ELF-1 (cell line): Measurements from ENCODE around the gene SYNPO2.
"Not testable (repeated sequence)": the region's sequence is repeated elsewhere in the genome, so short reads cannot be mapped to it uniquely, and the experiment has no call there.

Source experiments
- DNase-seq: peaks from one replicate; pipeline ENCODE4 v3.0.0-alpha.2; 2016; ENCODE audit warnings: low read depth, low spot score

SYNPO2 gene

DNA sequence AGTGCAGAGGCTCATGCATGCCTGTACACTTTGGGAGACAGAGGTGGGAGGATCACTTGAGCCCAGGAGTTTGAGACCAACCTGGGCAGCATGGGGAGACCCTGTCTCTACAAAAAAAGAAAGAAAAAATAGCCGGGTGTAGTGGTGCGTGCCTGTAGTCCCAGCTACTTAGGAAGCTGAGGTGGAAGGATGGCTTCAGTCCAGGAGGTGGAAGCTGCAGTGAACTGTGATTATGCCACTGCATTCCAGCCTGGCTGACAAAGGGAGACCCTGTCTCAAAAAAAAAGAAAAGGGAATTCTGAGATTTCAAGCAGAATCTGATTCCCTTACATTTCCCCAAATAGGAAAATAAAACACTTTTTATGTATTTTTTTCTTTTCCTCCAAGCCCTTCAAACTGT, 83.5 kb downstream of the SYNPO2 start:
- DNase-seq, result no peak

DNA sequence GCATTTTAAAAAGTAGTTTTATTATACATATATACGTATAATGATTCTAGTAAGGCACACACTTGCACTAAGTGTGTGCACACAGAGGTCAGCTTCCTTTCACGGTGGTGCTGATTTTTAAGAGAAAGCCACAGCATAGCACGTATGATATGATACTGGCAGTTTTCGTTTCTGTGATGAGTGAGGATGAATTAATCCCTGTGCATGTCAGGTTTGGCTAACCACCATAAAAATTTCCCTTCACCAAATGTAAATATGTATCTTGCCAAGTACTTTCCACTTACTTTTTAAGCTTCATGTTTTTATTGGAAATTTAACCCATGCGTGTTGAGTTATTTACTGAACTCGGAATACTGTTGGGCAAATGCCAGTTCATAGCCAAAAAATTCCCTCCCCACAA, 84.6 kb downstream of the SYNPO2 start:
- no peak for DNase-seq

DNA sequence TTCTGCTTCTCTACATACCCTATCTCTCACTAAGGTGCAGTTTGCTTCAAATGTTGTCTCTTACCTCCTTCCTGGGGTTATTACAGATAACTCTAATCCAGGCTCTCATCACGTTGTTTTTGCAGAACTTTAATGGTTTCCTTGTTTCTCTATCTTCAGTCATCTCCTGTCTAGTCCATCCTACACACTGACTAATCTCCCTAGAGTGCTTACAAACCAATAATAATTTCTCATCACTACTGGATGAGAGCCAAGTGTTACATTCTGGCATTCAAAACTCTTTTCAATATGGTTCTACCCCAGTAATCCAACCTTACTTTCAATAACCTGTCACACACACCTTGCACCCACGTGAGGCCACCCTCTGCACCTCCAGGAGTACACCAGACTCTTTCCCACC, 86.1 kb downstream of the SYNPO2 start:
- DNase-seq, result no peak

DNA sequence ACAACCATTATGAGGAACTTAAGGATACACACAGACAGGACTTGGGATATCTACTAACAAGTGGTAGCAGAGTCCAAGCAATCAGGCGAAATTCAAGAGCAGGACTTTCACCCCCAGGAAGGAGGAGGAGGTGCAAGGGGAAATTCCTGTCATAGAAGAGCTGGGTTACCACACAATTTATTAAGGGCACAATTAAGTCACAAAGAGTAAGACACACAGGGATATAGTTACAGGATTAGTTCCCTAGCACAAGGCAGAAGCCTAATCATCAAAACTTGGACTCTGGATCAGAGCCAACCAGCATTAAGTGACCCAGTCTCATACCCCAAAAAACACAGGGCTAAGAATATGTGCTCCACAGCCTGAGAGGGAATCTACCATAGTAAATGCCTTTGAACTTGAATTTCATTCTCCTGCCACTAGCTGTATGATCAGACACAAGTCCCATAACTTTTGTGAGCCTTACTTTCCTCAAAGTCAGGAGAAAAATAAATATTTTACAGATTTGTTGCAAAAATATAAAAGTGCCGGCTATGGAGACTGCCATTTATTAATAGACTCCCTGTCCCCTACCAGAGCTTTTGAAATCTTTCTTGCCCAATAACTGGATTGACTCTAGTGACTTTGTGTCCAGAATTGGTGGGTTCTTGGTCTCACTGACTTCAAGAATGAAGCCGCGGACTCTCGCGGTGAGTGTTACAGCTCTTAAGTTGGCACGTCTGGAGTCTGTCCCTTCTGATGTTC, 87.0 kb downstream of the SYNPO2 start:
- no peak for DNase-seq

DNA sequence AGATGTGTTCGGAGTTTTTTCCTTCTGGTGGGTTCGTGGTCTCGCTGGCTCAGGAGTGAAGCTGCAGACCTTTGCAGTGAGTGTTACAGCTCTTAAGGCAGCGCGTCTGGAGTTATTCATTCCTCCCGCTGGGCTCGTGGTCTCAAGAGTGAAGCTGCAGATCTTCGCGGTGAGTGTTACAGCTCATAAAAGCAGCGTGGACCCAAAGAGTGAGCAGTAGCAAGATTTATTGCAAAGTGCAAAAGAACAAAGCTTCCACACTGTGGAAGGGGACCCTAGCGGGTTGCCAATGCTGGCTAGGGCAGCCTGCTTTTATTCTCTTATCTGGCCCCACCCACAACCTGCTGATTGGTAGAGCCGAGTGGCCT, 87.5 kb downstream of the SYNPO2 start:
- not testable (repeated sequence) for DNase-seq

DNA sequence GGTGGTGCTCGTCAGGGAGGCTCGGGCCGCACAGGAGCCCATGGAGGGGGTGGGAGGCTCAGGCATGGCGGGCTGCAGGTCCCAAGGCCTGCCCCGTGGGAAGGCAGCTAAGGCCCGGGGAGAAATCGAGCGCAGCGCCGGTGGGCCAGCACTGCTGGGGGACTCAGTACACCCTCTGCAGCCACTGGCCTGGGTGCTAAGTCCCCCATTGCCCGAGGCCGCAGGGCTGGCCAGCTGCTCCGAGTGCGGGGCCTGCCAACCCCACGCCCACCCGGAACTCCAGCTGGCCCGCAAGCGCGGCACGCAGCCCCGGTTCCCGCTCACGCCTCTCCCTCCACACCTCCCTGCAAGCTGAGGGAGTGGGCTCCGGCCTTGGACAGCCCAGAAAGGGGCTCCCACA, 88.4 kb downstream of the SYNPO2 start:
- DNase-seq, result not testable (repeated sequence)

DNA sequence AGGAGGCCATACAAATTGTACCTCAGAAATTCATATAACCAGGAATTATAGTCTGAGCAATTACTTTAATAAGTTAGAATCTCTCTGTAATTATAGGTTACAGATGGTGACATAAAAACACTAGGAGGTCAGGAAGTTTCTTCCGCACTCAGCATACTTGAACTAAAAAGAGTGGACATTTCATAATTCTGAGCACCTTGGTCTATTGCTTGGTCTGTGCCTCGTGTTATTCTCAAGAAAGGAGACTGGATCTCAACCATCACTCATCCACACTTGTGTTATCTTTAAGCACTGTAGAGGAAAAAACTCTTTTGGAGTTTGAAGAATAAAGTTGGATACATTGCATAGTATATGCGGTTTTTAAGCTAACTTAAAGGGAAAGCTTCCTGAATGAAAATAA, 91.1 kb downstream of the SYNPO2 start:
- no peak for DNase-seq

DNA sequence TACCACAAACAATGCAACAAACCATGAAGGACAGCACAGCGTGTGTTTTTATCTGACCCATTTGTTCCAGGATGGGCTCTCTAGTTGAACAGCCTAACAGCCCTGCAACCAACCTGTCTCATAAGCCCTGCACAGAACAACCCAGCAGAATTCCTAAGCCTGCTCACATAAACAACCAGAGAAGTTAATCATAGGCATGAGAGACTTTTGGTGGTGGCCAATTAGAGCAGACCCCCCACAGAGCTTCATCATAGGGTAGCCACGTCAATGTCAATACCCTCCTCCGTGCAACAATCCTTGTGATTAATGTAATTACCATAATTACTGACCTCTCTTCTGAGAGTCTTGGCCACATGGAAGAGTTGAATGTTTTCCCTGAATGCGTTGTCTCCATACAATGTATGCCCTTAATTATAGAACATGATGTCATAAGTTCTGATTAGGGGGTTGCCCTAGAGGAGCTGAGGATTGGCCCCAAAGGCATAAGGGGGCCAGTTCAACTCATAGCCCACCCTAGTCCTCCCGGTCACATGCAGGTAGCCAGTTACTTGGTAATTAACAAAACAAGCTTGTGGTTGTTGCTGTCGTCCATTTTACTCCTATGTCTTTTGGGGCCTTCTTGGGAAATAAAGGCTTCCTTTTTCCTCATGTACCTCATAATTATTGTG, 92.7 kb downstream of the SYNPO2 start:
- peak; percentile 21 for DNase-seq

DNA sequence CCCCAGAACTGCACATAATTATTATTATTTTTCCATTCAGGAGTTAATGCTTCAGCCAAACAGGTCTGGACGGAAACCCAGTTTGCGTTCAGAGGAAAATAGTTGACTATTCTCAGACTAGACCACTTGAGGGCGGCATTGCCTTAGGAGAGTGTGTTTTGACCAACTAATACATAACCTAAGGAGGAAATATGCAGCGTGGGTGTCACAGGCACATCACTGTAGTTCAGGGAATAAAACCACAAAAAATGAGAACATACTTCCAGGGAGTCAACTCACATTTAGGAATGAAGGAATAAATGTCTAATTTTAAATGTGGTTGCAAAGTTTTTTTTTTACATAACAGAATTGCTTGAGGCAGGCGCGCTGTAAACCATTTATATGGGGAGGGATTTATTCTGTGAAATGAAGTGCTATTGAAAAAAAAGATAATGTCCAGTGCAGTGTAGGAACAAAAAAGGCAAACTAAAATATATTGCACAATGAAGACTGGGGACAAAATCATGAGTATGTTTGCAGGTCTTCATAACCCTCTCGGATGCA, 93.3 kb downstream of the SYNPO2 start:
- DNase-seq, result peak; percentile 57

DNA sequence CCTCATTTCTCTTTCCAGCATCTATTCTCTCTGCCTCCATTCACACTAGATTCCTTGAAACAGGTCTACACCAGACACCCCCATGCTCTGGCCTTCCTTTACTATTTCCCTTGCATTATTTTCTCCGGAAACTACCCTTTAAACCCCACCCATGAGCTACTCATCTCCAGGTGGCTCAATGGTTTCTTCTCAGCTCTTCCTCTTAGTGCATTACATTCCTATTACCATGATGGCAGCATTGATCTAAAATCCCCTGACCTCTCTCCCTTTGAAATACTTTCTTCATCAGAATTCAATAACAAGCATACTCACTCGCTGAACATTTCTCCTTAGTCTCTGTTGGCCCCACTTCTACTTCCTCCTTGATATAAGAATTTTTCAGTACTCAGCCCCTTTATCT, 94.6 kb downstream of the SYNPO2 start:
- DNase-seq, result no peak

DNA sequence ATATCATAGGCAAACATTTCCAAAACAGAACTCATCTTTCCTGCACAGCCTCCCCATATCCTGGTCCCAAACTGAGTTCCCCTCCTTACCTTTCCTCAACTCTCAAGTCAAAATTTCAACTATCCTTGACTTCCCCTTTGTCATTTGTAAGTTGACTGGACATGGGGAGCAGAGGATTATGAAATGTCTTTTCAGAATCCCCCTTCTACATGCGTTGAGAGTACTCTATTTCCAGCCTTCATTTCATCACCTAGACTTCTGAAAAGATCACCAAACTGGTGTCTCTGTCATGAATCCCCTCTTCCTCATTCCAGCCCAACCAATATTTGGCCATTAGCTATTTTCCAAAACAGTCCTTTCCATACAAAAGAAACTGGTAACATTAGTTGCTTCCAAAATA, 95.2 kb downstream of the SYNPO2 start:
- no peak for DNase-seq

DNA sequence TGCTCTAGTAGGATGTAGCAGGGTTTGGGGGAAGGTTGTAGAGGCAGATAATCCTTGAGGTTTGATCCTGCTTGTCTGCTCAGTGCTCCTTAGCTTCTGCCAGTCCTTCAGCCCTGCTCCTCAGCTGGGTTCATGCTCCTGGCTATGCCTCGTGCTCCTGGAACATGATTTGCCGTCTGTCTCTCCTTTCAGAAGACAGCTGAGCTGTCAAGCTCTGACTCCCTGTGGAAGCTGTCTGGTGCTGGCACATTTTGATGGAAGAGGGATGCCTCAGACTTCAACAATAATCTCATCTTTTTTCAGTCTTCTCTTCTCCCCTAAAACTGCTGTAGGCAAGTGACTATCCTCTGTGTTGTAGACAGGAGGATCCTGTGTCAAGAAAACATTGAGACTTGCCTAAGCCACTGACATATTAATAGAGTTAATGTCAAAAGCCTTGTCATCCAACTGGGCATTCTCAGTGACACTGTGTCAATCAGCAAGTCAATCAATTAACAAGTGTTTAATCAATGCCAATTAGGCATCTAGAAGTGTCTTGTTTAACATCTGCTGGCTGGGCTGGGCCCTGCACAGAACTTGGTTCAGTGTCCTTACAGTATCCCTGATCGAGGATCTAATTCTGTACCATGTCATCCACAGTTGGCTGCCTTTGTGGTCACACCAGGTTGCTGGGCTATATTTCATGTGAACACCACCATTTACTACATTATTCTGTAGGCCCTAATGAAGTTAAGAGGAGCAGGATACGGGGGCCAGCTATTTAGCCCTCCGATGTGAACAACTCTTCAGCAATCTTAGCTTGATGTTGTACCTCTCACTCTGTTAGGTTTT, 96.7 kb downstream of the SYNPO2 start:
- no peak for DNase-seq

DNA sequence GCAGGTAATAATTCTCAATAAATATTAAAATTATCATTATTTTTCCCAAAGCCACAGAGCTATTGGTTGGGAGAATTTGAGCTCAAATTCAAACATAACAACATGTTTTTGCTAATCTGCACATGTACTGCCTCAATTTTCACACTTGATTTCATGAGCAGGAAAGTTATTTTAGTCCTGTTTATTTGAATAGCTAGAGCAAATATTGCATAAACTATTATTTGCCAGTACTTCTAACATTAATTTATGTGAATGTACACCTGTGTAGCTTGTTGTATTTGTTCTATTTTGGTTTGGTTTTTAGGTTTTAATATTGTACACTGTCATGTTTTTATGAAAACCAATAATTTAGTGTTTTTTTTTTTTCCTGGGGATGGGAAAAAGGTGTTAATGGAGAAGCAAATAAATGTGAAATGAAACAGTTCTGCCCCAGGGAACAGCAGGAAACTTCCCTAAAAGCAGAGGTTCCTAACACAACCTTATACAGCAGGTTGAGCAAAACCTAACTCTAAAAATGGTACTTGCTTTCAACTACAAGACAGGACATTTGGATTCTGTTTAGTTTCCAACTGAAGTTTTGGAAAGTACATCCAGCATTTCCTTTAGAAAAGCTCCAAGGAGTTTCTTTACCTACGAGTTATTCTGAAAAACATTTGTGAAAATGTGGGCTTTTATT, 99.4 kb downstream of the SYNPO2 start:
- DNase-seq, result no peak

DNA sequence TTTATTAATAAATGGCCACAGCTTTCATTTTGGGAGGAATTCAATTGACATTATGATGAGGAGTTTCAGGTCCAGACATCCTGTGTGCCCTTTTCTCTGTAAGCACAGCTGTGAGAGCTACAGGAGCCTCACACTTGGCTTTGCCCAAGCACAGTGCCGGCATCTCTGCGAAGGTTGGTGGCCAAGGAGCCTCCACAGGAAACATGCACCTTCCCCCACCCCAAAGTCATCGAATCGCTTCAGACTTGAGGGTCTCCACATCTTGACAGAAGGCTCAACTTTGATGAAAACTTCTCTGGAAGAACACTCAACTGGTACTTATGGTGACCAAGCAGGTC, 100.0 kb downstream of the SYNPO2 start:
- no peak for DNase-seq

DNA sequence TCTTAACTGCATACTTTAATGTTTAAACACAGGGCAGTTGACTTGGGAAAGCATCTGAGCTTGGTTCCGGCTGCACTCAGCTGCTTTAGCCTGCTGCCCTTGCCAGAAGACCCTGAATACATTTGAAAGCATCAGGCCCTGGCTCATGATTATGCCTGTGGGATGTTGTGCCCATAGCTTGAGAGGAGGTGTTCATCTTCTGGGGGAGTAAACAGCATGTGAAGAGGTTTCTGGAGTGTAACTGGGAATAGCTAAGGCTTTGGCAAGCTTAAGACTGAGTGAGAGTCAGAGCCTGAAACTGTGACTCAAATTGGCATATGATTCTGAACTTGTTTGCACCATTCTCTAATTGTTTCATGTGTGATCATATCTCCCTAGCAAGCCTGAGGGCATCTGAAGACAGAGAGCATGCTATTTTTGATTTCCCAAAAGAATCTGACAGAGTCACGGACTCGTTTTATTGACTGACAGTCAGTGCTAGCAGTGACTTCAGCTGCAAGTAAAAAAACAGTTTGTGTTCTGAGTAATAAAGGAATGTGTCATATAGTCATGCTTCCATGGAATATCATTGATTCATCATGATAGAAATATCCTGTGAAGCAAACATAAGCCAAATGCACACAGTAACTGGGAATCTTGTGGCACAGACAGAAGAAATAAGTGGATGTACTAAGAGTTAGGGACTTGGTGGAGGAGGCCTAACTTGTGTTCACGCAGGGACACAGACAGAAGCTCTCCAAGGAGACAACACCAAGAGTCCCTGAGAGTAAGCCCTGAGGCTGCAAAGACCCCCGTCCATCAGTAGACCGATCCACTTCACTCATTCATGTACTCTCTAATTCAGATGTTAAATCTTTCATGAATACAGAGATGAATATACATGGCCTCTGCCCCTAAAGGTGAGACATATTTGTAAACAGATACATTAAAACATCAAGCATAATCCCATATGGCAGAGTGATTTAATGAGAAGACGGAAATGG, 100.7 kb downstream of the SYNPO2 start:
- DNase-seq, result no peak

DNA sequence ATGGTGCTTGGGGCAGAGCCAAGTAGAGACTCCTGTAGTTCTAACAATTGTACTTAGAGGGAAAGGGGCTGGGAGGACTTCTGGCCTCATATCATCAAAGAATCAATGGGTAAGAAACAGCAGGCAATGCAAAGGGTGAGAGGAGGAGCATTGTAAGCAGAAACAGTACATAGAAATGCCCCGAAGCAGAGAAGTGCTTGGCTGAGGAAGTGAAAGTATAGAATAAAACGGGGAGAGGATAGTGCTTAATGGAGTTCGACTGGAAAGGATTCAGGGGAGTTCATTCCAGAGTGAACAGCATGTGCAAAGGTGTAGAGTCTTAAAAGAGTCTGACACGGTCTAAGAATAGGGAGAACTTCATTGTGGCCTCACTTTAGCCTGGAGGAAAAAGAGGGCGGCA, 103.0 kb downstream of the SYNPO2 start:
- peak; percentile 12 for DNase-seq

DNA sequence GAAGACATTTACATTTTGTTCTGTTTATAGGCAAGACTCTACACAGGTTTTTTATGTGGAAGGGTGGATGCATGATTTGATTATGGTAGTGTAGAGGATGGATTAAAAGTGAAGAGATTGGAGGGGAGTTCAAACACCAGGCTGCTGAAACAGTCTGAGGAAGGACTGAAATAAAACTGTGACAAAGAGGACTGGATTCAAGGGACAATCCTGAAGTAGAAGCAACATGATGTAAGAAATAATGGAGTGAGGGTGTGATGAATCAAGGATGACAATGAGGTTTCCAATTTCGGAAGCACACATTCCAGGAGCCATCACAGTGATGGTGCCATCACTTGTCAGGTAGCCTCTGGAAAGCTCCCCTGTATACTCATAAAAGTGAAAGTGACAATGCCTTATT, 103.5 kb downstream of the SYNPO2 start:
- no peak for DNase-seq

DNA sequence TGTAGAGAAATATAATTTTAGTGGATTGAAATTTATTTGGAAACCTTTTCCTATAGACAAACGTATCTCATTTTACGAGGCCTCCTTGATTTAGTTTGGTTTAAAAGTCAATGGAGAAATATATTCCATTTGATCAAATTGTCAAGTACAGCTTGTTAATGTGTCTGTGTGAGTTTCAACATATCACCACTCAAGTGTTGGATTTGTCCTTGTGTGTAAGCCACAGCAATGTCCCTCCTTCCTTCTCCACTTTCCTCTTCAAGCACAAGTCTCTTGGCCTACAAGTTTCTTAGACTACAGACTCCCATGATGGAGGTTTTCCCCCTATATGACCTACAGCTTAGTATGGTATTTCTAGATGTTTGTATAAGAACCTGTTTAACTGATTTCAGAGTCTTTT, 104.7 kb downstream of the SYNPO2 start:
- no peak for DNase-seq

DNA sequence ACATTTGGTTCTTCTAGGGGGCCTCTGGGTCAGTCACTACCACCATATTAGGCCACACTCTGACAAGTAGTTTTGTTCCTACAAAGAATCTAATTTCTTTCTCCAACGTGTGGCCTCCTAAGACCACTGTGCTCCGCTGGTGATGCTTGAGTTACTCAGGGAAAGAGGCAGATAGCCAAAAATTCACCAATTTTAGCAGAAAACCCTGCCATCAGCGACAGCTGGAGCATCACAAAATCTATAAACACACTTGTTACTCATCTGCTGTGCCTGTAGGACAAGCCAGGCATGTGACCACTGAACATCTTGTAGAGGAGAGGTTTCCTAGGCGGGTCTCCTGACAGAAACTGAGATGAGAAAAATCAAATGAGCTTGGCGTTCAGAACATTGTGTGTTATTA, 105.4 kb downstream of the SYNPO2 start:
- DNase-seq, result no peak

DNA sequence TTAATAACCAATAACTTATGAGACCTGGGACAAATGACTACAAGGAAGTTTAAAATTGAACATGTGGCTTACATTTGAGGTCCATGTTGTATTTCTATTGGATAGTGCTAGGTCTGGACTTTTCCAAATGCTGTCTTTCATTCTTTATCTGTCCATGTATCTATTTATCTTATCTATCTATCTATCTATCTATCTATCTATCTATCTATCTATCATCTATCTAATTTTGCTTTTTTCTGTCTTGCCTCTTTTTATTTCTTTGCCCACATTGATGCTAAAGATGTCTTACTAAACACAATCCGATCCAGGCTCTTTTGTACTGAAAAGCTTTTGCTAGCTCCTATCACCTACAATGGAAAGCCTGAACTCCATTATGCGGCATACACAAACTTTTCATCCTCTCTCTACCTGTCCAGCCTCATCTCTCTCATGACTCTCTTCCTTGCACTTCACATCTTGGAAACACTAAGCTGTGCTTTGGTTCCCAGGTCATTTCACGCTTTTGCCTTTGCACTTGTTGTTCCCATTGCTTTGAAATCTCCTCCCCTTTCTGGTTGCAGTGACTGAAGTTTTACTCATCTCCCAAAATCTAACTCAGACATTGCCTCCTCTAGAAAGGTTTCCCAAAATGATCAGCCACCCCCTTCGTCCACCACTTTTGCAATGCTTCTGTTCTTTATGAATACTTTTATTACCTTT, 107.2 kb downstream of the SYNPO2 start:
- no peak for DNase-seq
